HG03439 (cell line): Measurements from ENCODE around the gene KPNB1.

Source experiments
- ATAC-seq: cut with Tn5 transposase; IDR thresholded peaks from one replicate; pipeline ENCODE4 v1.9.1; 2021; ENCODE audit warnings: mild to moderate bottlenecking, moderate library complexity; ENCODE audit not compliant: unreplicated experiment

KPNB1 gene

DNA sequence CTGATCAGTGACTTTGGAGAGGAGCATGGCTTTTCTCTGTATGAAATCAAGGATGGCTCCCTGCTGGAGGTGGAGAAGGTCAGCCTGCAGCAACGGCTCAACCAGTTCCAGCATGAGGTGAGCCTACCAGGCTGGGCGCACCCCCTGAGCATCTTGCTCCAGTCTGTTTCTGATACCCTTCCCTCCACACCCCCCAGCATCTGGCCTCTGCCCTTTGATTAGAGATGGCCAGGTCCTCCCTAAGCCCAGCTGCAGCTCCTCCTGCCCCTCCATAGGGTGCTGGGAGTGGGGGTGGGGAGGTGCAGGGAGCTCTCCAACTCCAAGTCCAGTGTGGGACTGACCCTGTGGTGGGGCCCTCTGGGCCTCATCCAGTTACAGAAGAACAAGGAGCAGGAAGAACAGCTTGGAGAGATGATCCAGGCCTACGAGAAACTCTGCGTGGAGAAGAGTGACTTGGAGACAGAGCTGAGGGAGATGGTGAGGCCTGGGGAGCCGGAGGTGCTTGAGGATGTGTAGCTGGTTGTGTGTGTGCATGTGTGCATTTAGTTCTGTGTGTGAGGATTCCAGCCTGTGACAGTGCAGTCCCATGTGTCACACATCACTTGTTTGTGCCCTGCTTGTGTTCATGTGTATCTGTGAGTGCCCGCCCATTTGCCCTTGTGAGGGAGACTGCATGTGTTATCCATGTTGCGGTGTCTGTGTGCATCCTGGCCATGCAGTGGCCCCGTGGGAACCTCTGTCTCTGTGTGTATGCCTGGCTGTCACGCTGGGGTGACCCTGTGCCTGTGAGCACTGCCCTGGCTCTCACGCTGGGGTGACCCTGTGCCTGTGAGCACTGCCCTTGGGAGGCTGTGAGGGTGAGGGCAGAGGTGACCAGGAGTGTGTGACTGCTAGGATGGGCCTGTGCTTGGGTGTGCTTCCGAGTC is 47.3 kb downstream of the KPNB1 start:
- ATAC-seq: no peak

GRCh38 chr17:47697906-47698711 is 48.4 kb downstream of the KPNB1 start:
- no peak for ATAC-seq

DNA sequence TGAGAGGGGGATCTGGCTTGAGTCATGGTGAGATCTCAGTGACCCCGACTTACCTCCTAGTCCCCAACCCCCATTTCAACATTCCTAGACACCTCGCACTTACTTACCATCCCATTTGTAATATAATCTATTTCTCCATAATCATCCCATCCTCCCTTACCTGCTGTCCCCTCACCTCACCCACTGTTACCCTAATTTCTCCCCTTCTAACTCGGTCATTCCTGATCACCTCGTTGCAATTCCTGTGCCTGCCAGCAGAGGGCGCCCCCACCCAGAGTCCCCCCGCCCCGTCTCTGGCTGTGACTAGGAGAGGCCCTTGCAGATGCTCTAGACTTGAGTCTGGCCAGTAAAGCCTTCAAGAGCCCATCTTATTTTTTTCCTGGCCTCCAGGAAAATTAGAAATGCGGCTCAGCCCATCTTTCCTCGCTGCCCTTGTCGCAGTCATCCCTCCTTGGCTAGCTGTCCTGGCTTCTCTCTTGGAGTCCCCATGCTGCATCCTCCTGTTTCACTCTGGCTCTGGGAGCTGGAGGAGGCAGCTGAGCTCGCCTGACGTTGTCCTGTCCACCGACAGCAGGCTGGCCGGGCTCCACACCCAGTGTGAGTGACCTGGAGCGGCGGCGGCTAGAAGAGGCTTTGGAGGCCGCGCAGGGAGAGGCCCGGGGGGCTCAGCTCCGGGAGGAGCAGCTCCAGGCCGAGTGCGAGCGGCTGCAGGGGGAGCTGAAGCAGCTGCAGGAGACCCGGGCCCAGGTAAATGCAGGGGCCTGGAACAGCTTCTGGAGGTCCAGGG is 49.2 kb downstream of the KPNB1 start:
- no peak for ATAC-seq

GRCh38 chr17:47699536-47699840 is 49.8 kb downstream of the KPNB1 start:
- ATAC-seq: no peak

- ATAC-seq: no peak
These were observed 51.0 kb downstream of the KPNB1 start for GRCh38 chr17:47700471-47701449.

- ATAC-seq: no peak
These were observed 51.9 kb downstream of the KPNB1 start for GRCh38 chr17:47701608-47702007.

DNA sequence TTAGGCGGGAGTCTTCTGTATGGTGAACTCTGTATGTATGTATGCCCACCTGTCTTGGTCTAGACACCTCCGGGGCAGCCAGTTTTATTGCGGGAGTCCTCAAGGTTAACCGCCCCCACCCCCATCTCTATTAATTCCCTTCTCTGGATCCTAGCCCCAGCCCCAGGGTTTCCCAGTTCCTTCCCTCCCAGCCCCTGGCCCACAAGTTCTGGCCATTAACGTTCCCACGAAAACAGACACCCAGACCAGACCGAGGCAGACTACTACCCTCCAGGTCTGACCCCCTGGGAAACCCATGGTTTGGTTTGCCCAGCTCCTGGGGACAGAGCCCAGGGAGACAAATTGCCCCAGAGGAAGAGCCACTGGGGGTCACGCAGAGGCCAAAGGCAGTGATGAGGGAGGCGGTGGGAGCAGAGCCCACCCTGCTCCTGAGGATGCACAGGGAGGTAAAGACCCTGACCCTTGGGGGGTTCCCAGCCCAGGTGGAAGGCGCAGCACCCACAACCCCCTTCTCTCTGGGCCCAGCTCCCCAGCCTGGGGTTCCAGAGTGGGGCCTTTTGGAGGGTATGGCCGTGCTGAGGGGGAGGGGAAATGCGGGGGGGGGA is 52.8 kb downstream of the KPNB1 start:
- no peak for ATAC-seq

DNA sequence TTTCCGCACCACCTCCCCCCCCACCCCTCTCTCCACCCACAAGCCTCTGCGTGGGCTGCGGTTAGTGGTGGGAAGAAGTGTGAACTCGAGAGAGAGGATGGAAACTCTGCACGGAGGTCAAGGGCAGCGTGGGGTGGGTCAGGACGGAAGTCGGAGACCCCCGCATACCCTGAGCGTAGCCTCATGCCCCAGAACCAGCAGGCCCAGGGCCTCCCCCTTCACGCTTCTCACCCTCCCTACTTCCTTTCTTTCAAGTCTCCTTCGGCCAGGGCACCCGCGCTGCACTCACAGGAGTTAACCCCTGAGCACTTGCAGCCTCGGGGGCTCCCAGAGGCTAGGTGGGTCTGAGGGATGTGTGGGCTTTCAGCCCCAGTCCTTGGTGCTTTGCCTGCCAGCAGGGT is 53.5 kb downstream of the KPNB1 start:
- no peak for ATAC-seq

- ATAC-seq: no peak
These were observed 54.0 kb downstream of the KPNB1 start for GRCh38 chr17:47703671-47704070.

DNA sequence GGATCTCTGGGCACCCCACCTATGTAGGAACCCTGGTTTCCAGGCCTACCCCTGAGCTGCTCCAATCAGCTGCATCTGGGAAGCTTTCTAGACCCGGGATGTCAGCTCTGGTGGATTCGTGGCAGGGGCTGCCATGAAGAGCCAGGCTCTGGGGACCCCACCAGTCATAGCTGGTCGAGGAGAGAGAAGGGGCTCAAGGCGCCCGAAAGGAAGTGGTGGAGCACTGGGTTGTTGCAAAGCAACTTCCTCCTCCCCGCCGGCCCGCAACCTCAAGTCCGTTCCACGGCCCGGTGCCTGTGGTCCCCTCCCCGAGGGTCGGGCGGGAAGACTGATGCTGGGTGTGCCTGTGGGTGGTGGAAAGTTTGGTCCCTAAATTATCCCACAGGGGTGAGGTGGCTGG is 54.4 kb downstream of the KPNB1 start:
- no peak for ATAC-seq

DNA sequence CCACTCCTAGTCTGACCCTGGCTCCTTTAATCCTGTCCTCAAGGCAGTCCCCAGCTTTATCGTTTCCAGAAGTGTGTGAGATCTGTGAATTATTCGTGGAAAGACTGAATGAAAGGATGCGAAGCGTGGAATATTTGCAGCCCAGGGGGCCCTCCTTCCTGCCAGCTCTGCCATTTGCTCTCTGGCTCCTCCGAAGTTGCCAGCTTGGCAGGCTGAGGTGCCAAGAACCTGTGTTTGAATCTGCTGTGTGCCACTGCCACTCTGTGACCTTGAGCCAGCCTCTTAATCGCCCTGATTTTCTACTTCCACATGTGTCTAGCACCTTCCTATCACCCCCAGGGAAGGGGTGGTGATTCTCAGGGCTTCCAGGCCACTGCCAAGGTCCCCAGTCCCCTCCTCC is 55.0 kb downstream of the KPNB1 start:
- ATAC-seq: no peak

- ATAC-seq: no peak
These were observed 56.1 kb downstream of the KPNB1 start for GRCh38 chr17:47705536-47706530.

DNA sequence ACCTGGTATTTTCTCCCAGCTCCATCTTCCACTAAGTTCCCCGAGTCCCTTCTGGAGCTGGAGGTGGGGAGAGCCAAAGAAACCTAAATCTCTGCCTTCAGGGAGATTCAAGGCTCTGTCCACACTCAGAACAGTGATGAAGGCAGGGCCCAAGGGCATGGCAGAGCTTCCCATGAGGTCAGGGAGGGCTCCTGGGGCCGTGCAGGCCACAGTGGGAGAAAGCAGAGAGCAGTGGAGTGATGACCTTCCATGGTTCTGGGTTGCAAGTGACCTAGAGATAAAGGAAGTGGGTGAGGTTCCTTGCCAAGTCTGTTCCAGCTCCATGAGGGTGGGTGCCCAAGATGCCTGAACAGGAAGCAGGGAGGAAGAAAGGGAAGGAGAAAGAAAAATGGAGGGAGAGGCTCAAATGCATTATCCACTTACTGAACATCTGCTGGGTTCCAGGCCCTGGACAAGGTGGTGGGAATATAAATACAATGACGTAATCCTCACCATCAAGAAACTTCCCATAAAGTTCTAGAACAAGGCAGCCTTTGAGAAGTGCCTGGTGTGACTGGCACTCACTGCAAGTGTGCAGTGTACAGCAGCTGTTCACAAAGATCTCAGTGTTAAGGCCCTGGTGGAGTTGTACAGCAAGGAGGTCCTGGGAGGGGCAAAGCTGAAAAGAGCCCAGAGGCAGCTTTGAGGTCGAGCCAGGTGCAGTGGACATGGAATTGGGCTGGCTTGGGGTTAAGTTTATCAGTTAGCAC is 57.5 kb downstream of the KPNB1 start:
- no peak for ATAC-seq

DNA sequence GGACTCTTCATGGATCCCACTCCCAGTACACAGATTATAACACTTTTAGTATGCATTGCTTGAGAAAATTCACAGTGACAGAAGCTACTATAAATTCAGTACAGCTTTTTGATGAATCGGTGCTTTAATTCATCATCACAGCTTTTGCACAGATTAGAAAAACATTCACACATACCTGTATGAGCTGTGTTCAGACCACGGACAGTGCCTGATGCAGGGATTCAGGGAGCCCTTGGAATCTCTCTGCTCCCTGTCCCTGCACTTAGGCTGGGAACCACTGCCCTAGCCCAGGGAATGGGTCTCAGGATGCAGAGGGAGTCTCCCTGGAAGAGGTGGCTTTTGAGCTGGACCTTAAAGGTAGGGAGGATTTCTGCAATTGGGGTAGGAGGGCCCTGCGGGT is 58.2 kb downstream of the KPNB1 start:
- no peak for ATAC-seq

DNA sequence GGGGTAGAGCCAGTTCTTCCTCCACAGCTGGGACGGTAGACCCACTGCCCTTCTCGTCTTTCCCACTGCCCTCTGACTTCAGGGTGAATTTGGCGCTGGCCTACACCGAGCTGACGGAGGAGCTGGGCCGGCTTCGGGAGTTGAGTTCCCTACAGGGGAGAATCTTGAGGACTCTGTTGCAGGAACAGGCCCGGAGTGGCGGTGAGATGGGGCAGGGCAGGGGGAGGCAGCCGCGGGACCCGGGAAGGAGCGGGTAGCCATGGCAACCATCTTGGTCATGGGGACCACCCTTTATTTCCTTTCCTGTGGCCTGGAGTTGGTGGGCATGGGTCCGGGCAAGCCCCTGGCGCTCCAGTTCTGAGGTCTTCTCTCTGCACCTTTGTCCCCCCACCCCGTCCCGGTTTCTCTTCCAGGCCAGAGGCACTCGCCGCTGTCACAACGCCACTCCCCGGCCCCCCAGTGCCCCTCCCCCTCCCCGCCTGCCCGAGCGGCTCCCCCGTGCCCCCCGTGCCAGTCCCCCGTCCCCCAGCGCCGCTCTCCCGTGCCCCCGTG is 58.7 kb downstream of the KPNB1 start:
- ATAC-seq: no peak

- no peak for ATAC-seq
These were observed 59.3 kb downstream of the KPNB1 start for GRCh38 chr17:47708864-47709541.

- no peak for ATAC-seq
These were observed 59.9 kb downstream of the KPNB1 start for GRCh38 chr17:47709594-47709993.
